SIG-M5 treated with dmso at 0.1 percent for 504 hours (cell line): ENCODE data around the gene SH2D4B.
"Not testable (repeated sequence)": the region's sequence is repeated elsewhere in the genome, so short reads cannot be mapped to it uniquely, and the experiment has no call there.

ENCODE experiments used
- DNase-seq: peaks from one replicate; lab custom pipeline; 2025; ENCODE audit not compliant: unreplicated experiment; lab: John Stamatoyannopoulos, UW

The SH2D4B gene

GRCh38 chr10:80542053-80542452 lies 4.4 kb downstream of the SH2D4B start:
- DNase-seq, result no peak

DNA sequence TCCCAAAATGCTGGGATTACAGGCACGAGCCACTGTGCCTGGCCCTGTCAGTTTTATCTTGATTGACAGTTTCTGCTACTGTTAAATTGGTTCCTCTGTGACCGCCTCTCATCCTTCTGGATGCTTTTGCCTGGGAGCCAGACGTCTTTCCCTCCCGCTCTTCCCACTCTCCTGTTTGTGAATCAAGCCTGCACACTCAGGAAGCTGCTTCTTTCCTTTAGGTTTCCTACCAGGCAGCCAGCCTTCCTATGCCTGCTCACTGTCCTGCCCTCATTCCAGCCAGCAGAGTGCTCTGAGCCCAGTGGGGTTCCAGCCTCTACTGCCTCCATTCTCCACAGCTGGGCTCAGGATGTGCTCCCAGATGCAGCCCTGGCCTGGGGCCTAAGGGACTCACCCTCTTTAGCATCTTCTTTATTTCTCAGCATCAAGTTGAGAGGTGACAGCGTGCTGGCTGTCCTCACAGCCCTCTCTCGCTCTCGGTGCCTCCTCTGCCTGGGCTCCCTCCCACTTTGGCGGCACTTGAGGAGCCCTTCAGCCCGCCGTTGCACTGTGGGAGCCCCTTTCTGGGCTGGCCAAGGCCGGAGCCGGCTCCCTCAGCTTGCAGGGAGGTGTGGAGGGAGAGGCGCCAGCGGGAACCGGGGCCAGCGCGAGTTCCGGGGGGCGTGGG lies 5.1 kb downstream of the SH2D4B start:
- DNase-seq, result no peak

DNA sequence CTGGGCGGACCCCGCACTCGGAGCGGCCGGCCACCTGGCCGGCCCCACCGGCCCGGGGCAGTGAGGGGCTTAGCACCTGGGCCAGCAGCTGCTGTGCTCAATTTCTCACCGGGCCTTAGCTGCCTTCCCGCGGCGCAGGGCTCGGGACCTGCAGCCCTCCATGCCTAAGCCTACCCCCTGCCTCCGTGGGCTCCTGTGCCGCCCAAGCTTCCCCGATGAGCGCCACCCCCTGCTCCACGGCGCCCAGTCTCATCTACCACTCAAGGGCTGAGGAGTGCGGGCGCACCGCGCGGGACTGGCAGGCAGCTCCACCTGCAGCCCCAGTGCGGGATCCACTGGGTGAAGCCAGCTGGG lies 5.6 kb downstream of the SH2D4B start:
- not testable (repeated sequence) for DNase-seq

- no peak for DNase-seq
Observed at GRCh38 chr10:80544316-80544953, 6.7 kb downstream of the SH2D4B start.

- no peak for DNase-seq
Observed at GRCh38 chr10:80545258-80545881, 7.7 kb downstream of the SH2D4B start.

DNA sequence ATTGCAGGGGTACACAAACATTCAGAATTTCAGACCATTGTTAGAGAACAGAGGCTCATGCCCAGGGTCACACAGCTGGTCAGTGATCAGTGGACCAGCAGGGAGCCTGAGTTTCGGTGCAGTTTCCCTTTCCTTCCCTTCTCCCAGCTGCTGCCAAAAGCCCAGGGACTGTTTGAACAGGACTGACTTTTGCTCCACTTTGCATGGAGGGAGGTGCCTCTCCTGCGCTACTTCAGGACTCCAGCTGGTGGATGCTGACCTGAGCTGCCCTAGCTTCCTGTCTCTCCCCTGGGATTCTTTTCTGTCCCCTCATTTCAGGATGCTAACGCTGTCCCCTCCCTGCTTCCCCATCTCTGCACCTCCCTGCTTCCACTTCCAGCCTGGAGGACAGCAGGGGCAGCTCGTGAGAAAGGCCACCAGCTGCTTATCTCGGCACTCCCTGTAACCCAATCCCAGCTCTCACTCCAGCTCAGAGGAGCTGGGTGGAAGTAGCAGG lies 14.5 kb downstream of the SH2D4B start:
- no peak for DNase-seq

DNA sequence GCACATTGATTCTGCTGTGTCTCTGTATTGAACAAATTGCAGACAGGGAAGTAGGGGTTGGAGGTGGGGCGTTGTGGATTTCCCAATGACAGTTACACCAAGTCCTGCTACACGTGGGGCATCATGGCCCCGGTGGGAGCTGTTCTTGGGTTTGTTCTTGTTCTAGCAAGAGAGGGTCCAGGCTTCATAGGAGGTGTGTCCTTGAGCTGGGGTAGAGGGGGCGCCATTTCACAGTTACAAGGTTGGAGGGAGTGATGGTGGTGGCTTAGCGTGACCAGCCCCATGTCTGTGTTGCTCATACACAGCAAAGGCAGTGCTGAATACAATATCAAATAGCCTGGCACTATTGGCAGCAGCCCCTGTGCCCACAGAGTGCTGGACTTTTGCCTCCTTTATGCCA lies 15.7 kb downstream of the SH2D4B start:
- DNase-seq, result no peak

- no peak for DNase-seq
Observed at GRCh38 chr10:80554050-80554449, 16.3 kb downstream of the SH2D4B start.

DNA sequence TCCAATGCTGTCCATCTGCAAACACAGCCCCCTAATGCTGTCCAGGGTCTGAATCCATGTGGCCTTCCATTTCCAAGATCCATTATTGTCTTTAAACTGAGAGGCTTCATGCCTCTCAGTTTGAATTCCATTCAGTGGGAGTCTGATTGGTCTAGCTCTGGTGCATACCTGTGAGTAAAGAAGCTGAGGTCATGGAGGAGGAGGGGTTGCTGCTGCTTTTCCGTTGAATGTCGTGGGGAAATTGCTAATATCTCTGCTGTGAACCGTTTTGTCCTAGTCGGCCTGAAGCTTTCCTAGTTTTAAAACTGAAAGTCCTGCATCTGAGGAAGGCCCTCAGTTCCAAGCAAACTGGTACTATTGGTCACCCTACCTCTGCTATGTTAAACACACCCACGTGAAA lies 17.7 kb downstream of the SH2D4B start:
- DNase-seq, result no peak

DNA sequence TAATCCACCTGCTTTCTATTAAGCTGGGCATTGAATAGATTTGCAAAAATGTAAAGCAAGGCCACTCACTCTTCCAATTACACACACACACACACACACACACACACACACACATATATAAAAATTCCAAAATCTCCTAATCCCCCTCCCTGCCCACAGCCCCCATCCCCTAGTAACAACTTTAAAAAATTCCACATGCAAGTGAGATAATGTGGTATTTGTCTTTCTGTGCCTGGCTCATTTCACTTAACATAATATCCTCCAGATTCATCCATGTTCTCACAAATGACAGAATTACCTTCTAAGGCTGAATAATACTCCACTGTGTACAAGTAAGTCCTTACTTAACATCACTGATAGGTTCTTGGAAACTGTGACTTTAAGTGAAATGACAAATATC lies 24.2 kb downstream of the SH2D4B start:
- no peak for DNase-seq

DNA sequence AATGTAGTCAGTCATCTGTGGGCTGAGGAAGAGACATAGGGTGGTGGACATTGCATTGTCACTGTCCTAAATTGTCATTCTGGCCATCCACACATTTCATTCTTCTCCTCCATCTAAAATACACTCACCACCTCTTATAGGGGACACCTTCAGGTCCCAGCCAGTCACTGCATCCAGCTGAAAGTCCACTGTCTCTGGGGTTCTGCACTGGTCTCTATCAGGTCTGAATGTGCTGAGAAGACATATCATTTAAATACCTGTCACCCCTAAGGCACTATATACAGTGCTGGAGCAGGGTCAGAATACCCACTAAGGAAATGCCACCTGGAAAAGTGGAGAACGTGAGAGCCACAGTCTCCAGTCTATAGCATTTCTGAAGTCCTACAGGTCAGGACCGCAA lies 29.6 kb downstream of the SH2D4B start:
- DNase-seq, result no peak

- no peak for DNase-seq
Observed at GRCh38 chr10:80569131-80569895, 31.6 kb downstream of the SH2D4B start.

GRCh38 chr10:80571352-80571751 lies 33.6 kb downstream of the SH2D4B start:
- DNase-seq, result no peak

- DNase-seq, result peak; percentile 78
Observed at GRCh38 chr10:80579181-80579763, 41.6 kb downstream of the SH2D4B start.

DNA sequence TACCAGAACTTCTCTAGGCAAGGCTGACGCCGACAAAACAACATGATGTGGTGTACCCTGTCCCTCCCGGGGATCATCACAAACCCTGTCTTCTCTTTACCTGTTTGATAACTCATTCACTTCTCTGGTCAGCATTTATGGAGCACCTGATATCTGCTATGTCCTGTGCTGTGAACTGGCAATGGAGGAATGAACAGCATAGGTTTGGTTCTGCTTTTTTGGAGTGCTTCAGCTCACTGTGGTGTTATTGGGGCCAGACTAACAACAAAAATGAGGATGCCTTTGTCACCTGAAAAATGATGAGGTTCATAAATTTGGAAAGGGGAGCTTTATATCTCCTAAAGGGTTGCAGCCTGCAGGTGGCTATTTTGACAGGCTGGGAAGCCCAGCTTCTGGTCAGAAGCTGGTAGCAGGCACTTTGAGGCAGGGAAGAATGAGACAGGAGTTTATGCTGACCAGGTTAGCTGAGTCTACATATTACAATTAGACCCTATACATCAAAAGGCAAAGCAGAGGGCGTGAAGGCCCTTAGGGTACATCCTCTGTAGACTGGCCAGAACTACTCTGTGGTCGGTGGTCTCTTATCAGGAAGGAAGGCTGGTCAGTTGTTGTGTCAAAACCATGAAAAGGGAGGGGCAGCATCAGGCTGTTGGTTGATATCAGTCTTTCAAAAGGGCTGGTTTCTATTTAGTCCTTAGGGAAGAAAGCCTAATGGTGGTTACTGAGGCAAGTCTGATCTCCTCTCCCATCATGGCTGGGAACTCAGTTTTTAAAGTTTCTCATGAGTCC lies 42.3 kb downstream of the SH2D4B start:
- peak; percentile 34 for DNase-seq

- peak; percentile 88 for DNase-seq
Observed at GRCh38 chr10:80580638-80581468, 43.2 kb downstream of the SH2D4B start.

- no peak for DNase-seq
Observed at GRCh38 chr10:80581469-80581835, 43.8 kb downstream of the SH2D4B start.

GRCh38 chr10:80582286-80582960 lies 44.7 kb downstream of the SH2D4B start:
- no peak for DNase-seq

DNA sequence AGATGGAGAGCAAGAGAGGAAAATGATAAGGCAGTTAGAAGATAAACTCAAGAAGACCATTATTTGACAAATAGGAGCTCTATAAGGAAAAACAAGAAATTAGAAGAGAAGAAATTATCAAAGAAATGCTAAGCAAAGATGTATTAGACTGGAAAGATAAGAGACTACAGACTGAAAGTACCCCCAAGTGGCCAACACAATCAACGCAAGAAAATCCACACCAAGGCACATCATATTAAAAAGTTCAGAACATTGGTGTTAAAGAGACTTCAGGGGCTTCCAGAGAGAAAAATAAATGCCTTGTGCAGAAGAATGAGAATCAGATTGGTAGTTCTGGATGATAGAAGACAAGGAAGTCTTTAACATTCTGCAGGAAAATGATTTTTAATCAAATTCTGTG lies 46.0 kb downstream of the SH2D4B start:
- no peak for DNase-seq
